K562 (cell line): ENCODE data around the gene NUF2. TPM values are rescaled to one million over a fixed set of nuclear protein-coding genes. Genes with fewer than 3 reads are reported as not detected.

ENCODE experiments used
- CBFA2T3 ChIP-seq: fragments of 450-650 bp; IDR thresholded peaks from 2 replicates; pipeline ENCODE4 v1.6.1; 2017
- CBX5 ChIP-seq: IDR thresholded peaks from 2 replicates; pipeline ENCODE4 v1.6.1; 2014; ENCODE audit warnings: low read depth, borderline replicate concordance
- CGGBP1 ChIP-seq: fragments of 250-450 bp; sonication (Bioruptor Pico); IDR thresholded peaks from 2 replicates; pipeline ENCODE4 v1.9.0; 2021; ENCODE audit warnings: mild to moderate bottlenecking
- DLX4 ChIP-seq: fragments of 250-450 bp; sonication (Bioruptor Pico); IDR thresholded peaks from 2 replicates; pipeline ENCODE4 v1.6.1; 2021; ENCODE audit warnings: mild to moderate bottlenecking
- ETV6 ChIP-seq, 3 experiments: fragments of 150-350 bp in 1 of 3; sonication (generic) in 1 of 3; formaldehyde crosslinking in 1 of 3; IDR thresholded peaks; 2 replicates each; pipeline versions ENCODE4 v1.6.1 to v1.8.0; 2014 to 2022; ENCODE audit warnings: borderline replicate concordance in 2 of 3, low read depth in 2 of 3, antibody characterized with exemption in 1 of 3, low read length in 1 of 3, mild to moderate bottlenecking in 1 of 3, missing genetic modification reagents in 1 of 3
- HMGN3 ChIP-seq: IDR thresholded peaks from 2 replicates; pipeline ENCODE4 v1.6.1; 2011; ENCODE audit warnings: borderline replicate concordance, low read depth, mild to moderate bottlenecking, mixed read lengths, low read length; ENCODE audit not compliant: insufficient read length; ENCODE audit errors: extremely low read depth
- KLF10 ChIP-seq: fragments of 250-450 bp; sonication (Bioruptor Pico); IDR thresholded peaks from 2 replicates; pipeline ENCODE4 v1.6.1; 2021; ENCODE audit warnings: matching md5 sums
- PTBP1 ChIP-seq: fragments of 200-400 bp; formaldehyde crosslinking; IDR thresholded peaks from 2 replicates; pipeline ENCODE4 v1.6.1; 2017; ENCODE audit warnings: low read depth, low read length
- SMAD1 ChIP-seq: fragments of 150-350 bp; IDR thresholded peaks from 2 replicates; pipeline ENCODE4 v1.6.1; 2014; ENCODE audit warnings: low read length, low read depth; ENCODE audit not compliant: partially characterized antibody
- SRSF1 ChIP-seq: fragments of 200-400 bp; formaldehyde crosslinking; IDR thresholded peaks from 2 replicates; pipeline ENCODE4 v1.6.1; 2017; ENCODE audit warnings: mild to moderate bottlenecking, low read depth, low read length, moderate library complexity
- THAP12 ChIP-seq: fragments of 250-450 bp; sonication (Bioruptor Pico); IDR thresholded peaks from 2 replicates; pipeline ENCODE4 v1.9.0; 2021; ENCODE audit warnings: mild to moderate bottlenecking, inconsistent platforms
- TRIM25 ChIP-seq: fragments of 450-650 bp; IDR thresholded peaks from 2 replicates; pipeline ENCODE4 v1.7.0; 2016; ENCODE audit warnings: borderline replicate concordance
- ZNF408 ChIP-seq: fragments of 250-450 bp; sonication (Bioruptor Pico); IDR thresholded peaks from 2 replicates; pipeline ENCODE4 v1.4.0; 2020; ENCODE audit warnings: low read depth, mild to moderate bottlenecking, moderate library complexity
- ZNF431 ChIP-seq: sonication (generic); formaldehyde crosslinking; IDR thresholded peaks from 2 replicates; pipeline ENCODE4 v1.8.0; 2022; ENCODE audit warnings: mild to moderate bottlenecking, missing genetic modification reagents
- ZSCAN32 ChIP-seq: fragments of 450-650 bp; formaldehyde crosslinking; IDR thresholded peaks from 2 replicates; pipeline ENCODE4 v1.4.0; 2020; ENCODE audit warnings: mild to moderate bottlenecking, moderate library complexity
- polyA plus RNA-seq, 8 experiments: library from polyadenylated mRNA; depleted of rRNA in 4 of 8; stranded (reverse) in 5 of 8; unstranded in 3 of 8; fragments of >200 nt; fragmentation: Nextera tagmentation in 2 of 8; fragmentation: Illumina TruSeq in 1 of 8; extraction: Ambion mirVana in 2 of 8; extraction: Trizol in 1 of 8; gene quantifications; 2 replicates each; pipeline versions ENCODE4 v1.2.1 to v1.2.3, GENCODE V29; 2011 to 2014; ENCODE audit warnings: inconsistent platforms in 1 of 8, missing spikeins in 1 of 8
- total RNA-seq, 7 experiments: library from RNA; depleted of rRNA in 6 of 7; stranded (reverse); fragments of >200 nt in 6 of 7; fragmentation: Illumina TruSeq in 2 of 7; extraction: Trizol in 2 of 7; gene quantifications; 2 replicates each; pipeline versions ENCODE4 v1.2.1 to v1.2.3, GENCODE V29; 2011 to 2021; ENCODE audit warnings: low replicate concordance in 1 of 7
- TF ChIP-seq, protein P1 (sequence below): fragments of 250-450 bp; sonication (Bioruptor Pico); IDR thresholded peaks from 2 replicates; pipeline ENCODE4 v1.5.0; 2021; ENCODE audit warnings: mild to moderate bottlenecking, moderate library complexity

Gene NUF2
- total and polyA plus RNA-seq, 9 of the 15 experiments (the other 6 are each of a cell fraction or from before 2014, with no cell fraction given): 42.5 to 90.0 (median 60.3) TPM

DNA sequence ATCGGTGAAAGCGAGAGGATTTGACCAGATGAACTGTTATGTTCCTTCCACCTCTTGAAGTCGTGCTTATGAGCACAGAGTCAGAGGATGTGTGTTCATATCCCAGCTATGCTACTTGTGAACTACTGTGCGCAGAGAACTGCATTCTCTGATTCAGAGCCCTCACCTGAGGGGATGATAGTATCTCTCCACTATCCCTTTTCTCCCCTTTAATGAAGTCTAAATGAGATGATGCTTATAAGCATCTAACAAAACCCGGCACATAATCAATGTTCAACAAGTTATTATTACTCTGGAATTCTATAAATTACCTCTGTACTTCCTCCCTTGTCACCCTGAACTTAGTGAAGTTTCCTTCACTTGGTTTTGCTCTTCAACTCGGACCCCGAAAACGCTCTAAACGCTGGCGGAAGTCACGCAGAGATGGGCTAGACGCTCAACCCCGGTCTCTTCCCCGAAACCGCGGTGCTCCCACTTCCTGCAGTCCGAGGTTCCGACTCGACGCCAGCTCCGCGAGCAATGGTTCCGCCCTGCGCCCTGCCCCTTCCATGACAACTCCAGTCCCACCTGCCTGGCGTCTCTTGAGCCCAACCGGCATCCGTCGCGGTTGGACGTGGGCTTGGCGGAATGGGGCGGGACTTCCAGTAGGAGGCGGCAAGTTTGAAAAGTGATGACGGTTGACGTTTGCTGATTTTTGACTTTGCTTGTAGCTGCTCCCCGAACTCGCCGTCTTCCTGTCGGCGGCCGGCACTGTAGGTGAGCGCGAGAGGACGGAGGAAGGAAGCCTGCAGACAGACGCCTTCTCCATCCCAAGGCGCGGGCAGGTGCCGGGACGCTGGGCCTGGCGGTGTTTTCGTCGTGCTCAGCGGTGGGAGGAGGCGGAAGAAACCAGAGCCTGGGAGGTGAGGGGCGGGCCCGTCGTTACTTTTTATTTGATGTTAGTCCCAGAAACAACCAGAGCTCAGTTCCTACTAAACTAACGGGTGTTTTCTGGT, at the start of gene NUF2 (continued):
- no peak; the same call in 1 of the 2 replicates for TF ChIP-seq THAP12 (CRISPR knock-in tag)
- 0 out of 2 replicates have a peak, but pooled peaks have one; percentile 40 for TF ChIP-seq ZSCAN32 (CRISPR knock-in tag)
- no peak; the same call in 1 of the 2 replicates for TF ChIP-seq CBFA2T3
- no peak for TF ChIP-seq KLF10 (CRISPR knock-in tag)
- TF ChIP-seq TRIM25: peak; percentile 100
- TF ChIP-seq, protein P1, sequence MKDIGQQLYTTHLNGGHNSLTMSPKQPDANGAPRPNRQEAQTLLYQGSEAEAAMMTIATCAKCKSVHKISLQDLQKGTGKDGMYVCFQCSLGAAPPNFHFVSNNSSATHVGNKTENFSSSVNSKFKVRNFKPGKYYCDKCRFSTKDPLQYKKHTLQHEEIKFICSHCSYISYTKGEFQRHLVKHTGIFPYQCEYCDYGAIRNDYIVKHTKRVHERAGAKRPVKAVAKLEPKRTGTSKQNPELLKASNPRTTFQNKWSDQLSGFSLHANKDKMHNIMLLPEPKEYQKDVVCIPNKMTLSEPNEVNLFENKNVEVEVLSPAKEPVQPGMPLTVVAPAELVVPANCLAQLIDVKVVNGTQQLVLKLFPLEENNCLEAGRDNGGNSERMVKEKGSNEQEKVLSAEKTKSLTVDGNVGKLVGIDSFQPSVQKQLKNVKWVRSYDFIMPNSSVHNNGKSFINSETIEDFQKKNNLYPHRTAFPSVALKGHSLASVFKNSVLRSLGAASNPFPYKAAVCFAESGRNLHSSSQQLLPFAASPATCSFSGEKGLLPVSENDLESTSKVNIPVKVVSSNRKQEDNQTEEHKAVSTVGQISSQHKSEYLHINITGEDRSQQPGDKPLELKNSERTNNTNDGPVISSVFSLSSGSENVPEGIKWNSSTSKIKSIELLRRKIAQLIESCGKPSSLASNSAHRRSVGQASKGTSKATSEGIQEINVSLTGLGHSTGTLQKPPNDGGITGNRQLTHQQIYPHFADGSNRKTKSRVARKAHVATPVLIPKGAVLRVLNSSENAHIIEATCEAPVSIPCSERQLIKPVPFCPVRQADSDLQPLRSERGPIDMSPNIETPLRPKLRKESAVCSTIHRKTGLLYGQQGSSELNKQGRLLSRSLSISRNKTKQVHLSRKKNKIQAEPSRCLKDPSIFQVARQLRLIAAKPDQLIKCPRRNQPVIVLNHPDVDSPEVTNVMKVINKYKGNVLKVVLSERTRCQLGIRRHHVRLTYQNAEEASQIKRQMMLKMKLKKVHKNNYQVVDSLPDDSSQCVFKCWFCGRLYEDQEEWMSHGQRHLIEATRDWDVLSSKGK (CRISPR knock-in tag): no peak
- TF ChIP-seq CBX5: peak; percentile 90
- peak in 1 of 2 experiments; percentile 64; a peak in 2 of 4 replicates for TF ChIP-seq ETV6 (IDR thresholded peaks at IDR 0.05; ENCODE audit: borderline replicate concordance in 1 of 2, low read depth in 2 of 2, low read length in 1 of 2)
- no peak for TF ChIP-seq ETV6 (CRISPR knock-in tag; IDR thresholded peaks at IDR 0.05; ENCODE audit: borderline replicate concordance)
- TF ChIP-seq PTBP1: no peak
- no peak for TF ChIP-seq DLX4 (CRISPR knock-in tag)
- TF ChIP-seq CGGBP1 (CRISPR knock-in tag): peak; percentile 56; the same call in 1 of the 2 replicates
- no peak; the same call in 1 of the 2 replicates for TF ChIP-seq ZNF431 (CRISPR knock-in tag)
- TF ChIP-seq SRSF1: no peak
- no peak for TF ChIP-seq ZNF408
- peak; percentile 97 for TF ChIP-seq HMGN3
- TF ChIP-seq SMAD1: peak; percentile 87
